Measurements from ENCODE around the gene MIDN. TPM values are rescaled to one million over a fixed set of nuclear protein-coding genes. Genes with fewer than 3 reads are reported as not detected.

The MIDN gene
- total and polyA plus RNA-seq, 2 donors (not counting 3 experiments of a cell fraction or from before 2014, with no cell fraction given) = 20.0 to 85.9 TPM

DNA sequence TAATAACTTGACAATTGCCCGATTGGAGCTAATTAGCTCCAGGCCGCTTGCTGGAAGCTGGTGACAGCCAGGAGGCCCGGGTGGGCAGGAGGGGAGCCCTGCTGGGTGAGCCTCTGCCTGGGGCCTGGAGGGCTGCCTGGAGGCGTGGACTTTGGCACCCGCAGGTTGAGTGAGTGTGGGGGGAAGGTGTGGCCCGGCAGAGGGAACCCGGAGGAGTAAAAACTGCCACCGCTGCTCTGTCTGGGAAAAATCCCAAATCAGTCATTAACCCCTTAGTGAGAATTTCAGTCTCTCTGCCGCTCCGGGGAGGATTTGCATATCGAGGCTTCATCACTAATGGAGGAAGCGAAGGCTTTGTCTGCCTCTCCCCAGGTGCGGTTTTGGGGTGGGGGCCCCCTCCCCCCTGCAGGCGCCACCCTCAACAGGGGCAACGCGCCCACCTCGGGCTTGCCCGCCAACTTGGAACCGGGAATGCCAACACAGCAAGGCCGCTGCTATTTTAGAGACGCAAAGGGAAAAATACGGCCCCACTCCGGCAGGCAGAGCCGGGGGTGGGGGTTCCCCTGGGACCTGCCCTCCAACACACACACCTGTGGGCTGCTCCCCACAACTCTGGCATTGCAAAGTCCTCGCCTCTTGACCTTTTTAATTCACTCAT lies 43.5 kb downstream of the MIDN start:
- no peak overlapping the region for H3K9ac ChIP-seq (replicated peaks; ENCODE audit: extremely low read depth, insufficient read depth, low read length)
- H3K4me3 ChIP-seq (replicated peaks in 1 of 3; ENCODE audit: insufficient read depth in 1 of 3, low read depth in 1 of 3, low read length in 3 of 3) = no peak overlapping the region
- H4K20me1 ChIP-seq (replicated peaks; ENCODE audit: control insufficient read depth, extremely low read depth, insufficient read depth, low read length) = no peaks in the 10 kb centered on the region
- H3K79me2 ChIP-seq (ENCODE audit: control insufficient read depth, insufficient read depth, low read length) = no peaks in the 10 kb centered on the region
- H3K4me1 ChIP-seq (ENCODE audit: control insufficient read depth, extremely low read depth, insufficient read depth, low read length) = peaks cover 4% of the 10 kb centered on the region
- no peak overlapping the region for H3K4me2 ChIP-seq (ENCODE audit: insufficient read depth, low read length)
- dilution Hi-C loops (cut with MboI; ENCODE audit: extremely low pct_ligation_motif_present, low sequenced_read_pairs) (no loop called here), intact Hi-C loops (cut with micrococcal nuclease) (no loop called here)
- ChIA-PET CTCF (interaction anchor here (0.6 to 1.2 kb wide), 3 partner anchors 24 to 391 kb away, joined by 3 to 4 read pairs (median 3); no protein-coding TSS in a partner anchor), POLR2A (no interaction called here)
- H3K36me3 ChIP-seq (ENCODE audit: control insufficient read depth in 2 of 2, extremely low read depth in 1 of 2, insufficient read depth in 2 of 2, low read length in 2 of 2) = no peaks in the 10 kb centered on the region
- no TSS peak for BruUV-seq (replicated peaks)
- DNase-seq (ENCODE audit: low read depth, low spot score) = no peak
- no peak for FAIRE-seq
- no peak overlapping the region for H2AFZ ChIP-seq (ENCODE audit: low read depth, low read length)
- no peaks in the 10 kb centered on the region for H3K9me1 ChIP-seq (replicated peaks; ENCODE audit: control insufficient read depth, extremely low read depth, insufficient read depth, low read length)
- H3K9me3 ChIP-seq (replicated peaks; ENCODE audit: control insufficient read depth, insufficient read depth, low read length) = no peaks in the 10 kb centered on the region
- no peak overlapping the region for H3K27ac ChIP-seq (ENCODE audit: insufficient read depth, low read depth, low read length)
- H3K27me3 ChIP-seq (ENCODE audit: control insufficient read depth in 2 of 2, insufficient read depth in 2 of 2, low read length in 2 of 2) = peaks cover 0 to 1% of the 10 kb centered on the region in 2 experiments
- TF ChIP-seq, protein P1, sequence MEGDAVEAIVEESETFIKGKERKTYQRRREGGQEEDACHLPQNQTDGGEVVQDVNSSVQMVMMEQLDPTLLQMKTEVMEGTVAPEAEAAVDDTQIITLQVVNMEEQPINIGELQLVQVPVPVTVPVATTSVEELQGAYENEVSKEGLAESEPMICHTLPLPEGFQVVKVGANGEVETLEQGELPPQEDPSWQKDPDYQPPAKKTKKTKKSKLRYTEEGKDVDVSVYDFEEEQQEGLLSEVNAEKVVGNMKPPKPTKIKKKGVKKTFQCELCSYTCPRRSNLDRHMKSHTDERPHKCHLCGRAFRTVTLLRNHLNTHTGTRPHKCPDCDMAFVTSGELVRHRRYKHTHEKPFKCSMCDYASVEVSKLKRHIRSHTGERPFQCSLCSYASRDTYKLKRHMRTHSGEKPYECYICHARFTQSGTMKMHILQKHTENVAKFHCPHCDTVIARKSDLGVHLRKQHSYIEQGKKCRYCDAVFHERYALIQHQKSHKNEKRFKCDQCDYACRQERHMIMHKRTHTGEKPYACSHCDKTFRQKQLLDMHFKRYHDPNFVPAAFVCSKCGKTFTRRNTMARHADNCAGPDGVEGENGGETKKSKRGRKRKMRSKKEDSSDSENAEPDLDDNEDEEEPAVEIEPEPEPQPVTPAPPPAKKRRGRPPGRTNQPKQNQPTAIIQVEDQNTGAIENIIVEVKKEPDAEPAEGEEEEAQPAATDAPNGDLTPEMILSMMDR (IDR thresholded peaks at IDR 0.05; ENCODE audit: extremely low read depth in 1 of 2, insufficient read depth in 1 of 2, low read depth in 1 of 2, low read length in 2 of 2) = no peak
- TF ChIP-seq POLR2A (IDR thresholded peaks at IDR 0.05; ENCODE audit: low read depth, low read length) (no peak), JUN (IDR thresholded peaks at IDR 0.05; ENCODE audit: borderline replicate concordance, insufficient read depth, insufficient read length, low read depth) (no peak), GATA2 (IDR thresholded peaks at IDR 0.05; ENCODE audit: insufficient read depth, insufficient read length, low read depth, low read length) (no peak), FOS (IDR thresholded peaks at IDR 0.05; ENCODE audit: borderline replicate concordance, insufficient read depth, low read length) (no peak), EZH2 (IDR thresholded peaks at IDR 0.05; ENCODE audit: borderline replicate concordance, low read depth, low read length, severe bottlenecking) (no peak), POLR2AphosphoS5 (IDR thresholded peaks at IDR 0.05; ENCODE audit: insufficient read depth, low read depth, low read length) (no peak), MYC (IDR thresholded peaks at IDR 0.05; ENCODE audit: low read depth, low read length) (no peak)
- TF ChIP-seq, protein P2, sequence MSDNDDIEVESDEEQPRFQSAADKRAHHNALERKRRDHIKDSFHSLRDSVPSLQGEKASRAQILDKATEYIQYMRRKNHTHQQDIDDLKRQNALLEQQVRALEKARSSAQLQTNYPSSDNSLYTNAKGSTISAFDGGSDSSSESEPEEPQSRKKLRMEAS (IDR thresholded peaks at IDR 0.05; ENCODE audit: insufficient read depth, insufficient read length) = no peak

Measured in endothelial cell of umbilical vein (primary cell).